OCI-LY1 (cell line): ENCODE data around the gene EMILIN1.

Experiments used
- CTCF ChIP-seq: fragments of 200-600 bp; sonication (generic), shearing (Covaris generic); IDR thresholded peaks from 2 replicates; pipeline ENCODE4 v1.5.1; 2017; ENCODE audit warnings: mild to moderate bottlenecking, antibody characterized with exemption, low read length, moderate library complexity, mixed read lengths
- EZH2 ChIP-seq: fragments of 200-600 bp; sonication (generic), shearing (Covaris generic); IDR thresholded peaks from 2 replicates; pipeline ENCODE4 v1.8.0; 2017; ENCODE audit warnings: borderline replicate concordance, mixed run types, mild to moderate bottlenecking, antibody characterized with exemption, low read length, moderate library complexity, mixed read lengths

- no peak for TF ChIP-seq CTCF
- TF ChIP-seq EZH2, result no peak
Observed at GRCh38 chr2:27073782-27074181, 4.6 kb upstream of the EMILIN1 start.
